ENCODE results near the gene SUSD2. TPM values are rescaled to one million over a fixed set of nuclear protein-coding genes. Genes with fewer than 3 reads are reported as not detected.
"Not testable (repeated sequence)": the region's sequence is repeated elsewhere in the genome, so short reads cannot be mapped to it uniquely, and the experiment has no call there.

Gene SUSD2
- total RNA-seq, 2 donors from 2014 or later = 0.55 to 0.60 TPM

GRCh38 chr22:24231706-24232105 is 50.4 kb downstream of the SUSD2 start:
- no peak for ATAC-seq (replicated peaks in 1 of 2)

GRCh38 chr22:24232124-24232523 is 50.8 kb downstream of the SUSD2 start:
- Mint-ChIP-seq H3K9me3 (no peaks in the 10 kb centered on the region), H3K27ac (no peak overlapping the region), H3K4me1 (ENCODE audit: low read depth) (no peaks in the 10 kb centered on the region), H3K36me3 (ENCODE audit: insufficient read depth in 2 of 2) (no peaks in the 10 kb centered on the region), H3K27me3 (ENCODE audit: low read depth) (no peaks in the 10 kb centered on the region), H3K4me3 (no peak overlapping the region)
- DNase-seq (no peak), ATAC-seq (replicated peaks in 1 of 2) (no peak)

More at GRCh38 chr22:24231706-24232105, 50.4 kb downstream of the SUSD2 start:
- no peaks in the 10 kb centered on the region for H3K4me1 Mint-ChIP-seq (ENCODE audit: low read depth)
- no peaks in the 10 kb centered on the region for H3K36me3 Mint-ChIP-seq (ENCODE audit: insufficient read depth in 2 of 2)
- no peak overlapping the region for H3K4me3 Mint-ChIP-seq
- no peaks in the 10 kb centered on the region for H3K9me3 Mint-ChIP-seq
- H3K27me3 Mint-ChIP-seq (ENCODE audit: low read depth) = no peaks in the 10 kb centered on the region
- no peak for DNase-seq
- H3K27ac Mint-ChIP-seq = no peak overlapping the region

- Mint-ChIP-seq H3K9me3 (no peaks in the 10 kb centered on the region), H3K36me3 (ENCODE audit: insufficient read depth in 2 of 2) (no peaks in the 10 kb centered on the region), H3K4me3 (no peak overlapping the region), H3K27me3 (ENCODE audit: low read depth) (no peaks in the 10 kb centered on the region), H3K4me1 (ENCODE audit: low read depth) (no peaks in the 10 kb centered on the region), H3K27ac (no peak overlapping the region)
- DNase-seq (no peak), ATAC-seq (replicated peaks in 1 of 2) (no peak)
These were observed 51.4 kb downstream of the SUSD2 start for GRCh38 chr22:24232725-24233124.

- Mint-ChIP-seq H3K27ac (no peak overlapping the region), H3K4me3 (no peak overlapping the region)
These were observed 51.9 kb downstream of the SUSD2 start for GRCh38 chr22:24233235-24233634.

GRCh38 chr22:24233816-24234215 is 52.5 kb downstream of the SUSD2 start:
- Mint-ChIP-seq H3K4me1 (ENCODE audit: low read depth) (no peaks in the 10 kb centered on the region), H3K27ac (no peak overlapping the region), H3K4me3 (no peak overlapping the region), H3K9me3 (no peaks in the 10 kb centered on the region), H3K27me3 (ENCODE audit: low read depth) (no peaks in the 10 kb centered on the region), H3K36me3 (ENCODE audit: insufficient read depth in 2 of 2) (no peaks in the 10 kb centered on the region)
- DNase-seq (no peak), ATAC-seq (replicated peaks in 1 of 2) (no peak)

More at GRCh38 chr22:24233235-24233634, 51.9 kb downstream of the SUSD2 start:
- no peaks in the 10 kb centered on the region for H3K27me3 Mint-ChIP-seq (ENCODE audit: low read depth)
- ATAC-seq (replicated peaks in 1 of 2) (no peak), DNase-seq (no peak)
- no peaks in the 10 kb centered on the region for H3K36me3 Mint-ChIP-seq (ENCODE audit: insufficient read depth in 2 of 2)
- no peaks in the 10 kb centered on the region for H3K9me3 Mint-ChIP-seq
- no peaks in the 10 kb centered on the region for H3K4me1 Mint-ChIP-seq (ENCODE audit: low read depth)

GRCh38 chr22:24235315-24235714 is 54.0 kb downstream of the SUSD2 start:
- no peak for DNase-seq
- no peak for ATAC-seq (replicated peaks in 1 of 2)
- Mint-ChIP-seq H3K27me3 (ENCODE audit: low read depth) (no peaks in the 10 kb centered on the region), H3K9me3 (no peaks in the 10 kb centered on the region), H3K27ac (no peak overlapping the region), H3K4me3 (no peak overlapping the region), H3K4me1 (ENCODE audit: low read depth) (peaks cover under 1% of the 10 kb centered on the region), H3K36me3 (ENCODE audit: insufficient read depth in 2 of 2) (no peaks in the 10 kb centered on the region)

GRCh38 chr22:24236656-24237055 is 55.4 kb downstream of the SUSD2 start:
- H3K36me3 Mint-ChIP-seq (ENCODE audit: insufficient read depth in 2 of 2) = no peaks in the 10 kb centered on the region
- H3K9me3 Mint-ChIP-seq = no peaks in the 10 kb centered on the region
- H3K4me1 Mint-ChIP-seq (ENCODE audit: low read depth) = peaks cover 12% of the 10 kb centered on the region
- H3K27ac Mint-ChIP-seq = no peak overlapping the region
- ATAC-seq (replicated peaks in 1 of 2) (no peak), DNase-seq (no peak)
- no peaks in the 10 kb centered on the region for H3K27me3 Mint-ChIP-seq (ENCODE audit: low read depth)
- H3K4me3 Mint-ChIP-seq = no peak overlapping the region

- peaks cover 26% of the 10 kb centered on the region for H3K4me1 Mint-ChIP-seq (ENCODE audit: low read depth)
- not testable (repeated sequence) for H3K4me3 Mint-ChIP-seq; H3K27ac Mint-ChIP-seq; H3K27me3 Mint-ChIP-seq (ENCODE audit: low read depth); ATAC-seq (replicated peaks in 1 of 2); DNase-seq; H3K36me3 Mint-ChIP-seq (ENCODE audit: insufficient read depth in 2 of 2); H3K9me3 Mint-ChIP-seq
These were observed 56.9 kb downstream of the SUSD2 start for GRCh38 chr22:24238101-24238694.

Other genes starting within 250 kb of the SUSD2 start
- gene GSTT2B, start 220.3 kb upstream of the SUSD2 start, total RNA-seq = under 1 TPM in 1 of 2 donors, not detected in 1; 0.46 TPM
- 1 to 10 TPM in 1 of 2 donors, under 1 TPM in 1; 0.95 to 3.4 TPM for gene DDTL, start 214.6 kb upstream of the SUSD2 start, total RNA-seq
- 10 to 100 TPM; 74.6 to 89.4 TPM for gene DDT, start 207.0 kb upstream of the SUSD2 start, total RNA-seq
- not detected for gene GSTT2, start 201.4 kb upstream of the SUSD2 start, total RNA-seq
- gene GSTT4, start 176.0 kb upstream of the SUSD2 start, total RNA-seq = not detected
- gene CABIN1, start 170.2 kb upstream of the SUSD2 start, total RNA-seq = 10 to 100 TPM; 69.2 to 73.4 TPM
- under 1 TPM in 1 of 2 donors, not detected in 1; 0.37 TPM for gene GGT5, start 63.6 kb downstream of the SUSD2 start, total RNA-seq
- gene SPECC1L, start 89.3 kb downstream of the SUSD2 start, total RNA-seq = 10 to 100 TPM; 59.4 to 61.8 TPM
- gene ADORA2A, start 246.1 kb downstream of the SUSD2 start, total RNA-seq = 10 to 100 TPM; 34.6 to 41.2 TPM

Measured in activated T-cell treated with anti-CD3 and anti-CD28 coated beads, Interleukin-2, amount 50 U/mL, for 72 hours (primary cell).